CD4-positive, CD25-positive, alpha-beta regulatory T cell (primary cell): ENCODE results near the gene ASAP2. TPM values are rescaled to one million over a fixed set of nuclear protein-coding genes. Genes with fewer than 3 reads are reported as not detected.
A peak's percentile ranks its signal among the peaks of the same experiment; 100 is the strongest.

Experiments
- ATAC-seq, 2 donors: fragments of 150-1000 bp; cut with Tn5 transposase; one replicate each; pipeline ENCODE4 v1.10.0; 2021; ENCODE audit warnings: low read depth in 2 of 2, moderate number of reproducible peaks in 2 of 2, moderate library complexity in 1 of 2
- DNase-seq, 3 donors: peaks; one replicate each; pipeline versions ENCODE4 v3.0.0 to v3.0.0-alpha.2; 2012 to 2022; ENCODE audit warnings: mixed read lengths in 1 of 3
- H3K27ac ChIP-seq: one replicate; pipeline ENCODE4 v1.7.0; 2013; ENCODE audit warnings: mild to moderate bottlenecking, low read length; ENCODE audit not compliant: insufficient read depth, poor library complexity, severe bottlenecking
- H3K27me3 ChIP-seq: one replicate; pipeline ENCODE4 v1.7.0; 2013; ENCODE audit warnings: low read length; ENCODE audit not compliant: control insufficient read depth, insufficient read depth
- H3K36me3 ChIP-seq: one replicate; pipeline ENCODE4 v1.7.0; 2013; ENCODE audit warnings: mild to moderate bottlenecking, low read length, moderate library complexity; ENCODE audit not compliant: control insufficient read depth, insufficient read depth
- H3K4me1 ChIP-seq: 2 replicates; pipeline ENCODE4 v1.7.0; 2013; ENCODE audit warnings: mild to moderate bottlenecking, low read length; ENCODE audit not compliant: insufficient read depth, control insufficient read depth, poor library complexity, severe bottlenecking
- H3K4me3 ChIP-seq: one replicate; pipeline ENCODE4 v1.7.0; 2013; ENCODE audit warnings: low read depth, mild to moderate bottlenecking, low read length, moderate library complexity
- H3K9me3 ChIP-seq, 2 experiments: 1 replicate in 1 of 2; 2 replicates in 1 of 2; pipeline ENCODE4 v1.7.0; 2013; ENCODE audit warnings: low read length in 2 of 2, mild to moderate bottlenecking in 1 of 2, moderate library complexity in 1 of 2; ENCODE audit not compliant: control insufficient read depth in 2 of 2
- H3K27ac Mint-ChIP-seq, 3 donors: one replicate each; pipeline ENCODE4 v1.8.0; 2020 to 2022; ENCODE audit warnings: mild to moderate bottlenecking in 3 of 3, mixed read lengths in 3 of 3, moderate library complexity in 2 of 3
- H3K27me3 Mint-ChIP-seq: one replicate; pipeline ENCODE4 v1.8.0; 2022; ENCODE audit warnings: mild to moderate bottlenecking, mixed read lengths
- H3K36me3 Mint-ChIP-seq: one replicate; pipeline ENCODE4 v1.8.0; 2020; ENCODE audit warnings: mixed read lengths
- H3K4me1 Mint-ChIP-seq, 4 donors: one replicate each; pipeline ENCODE4 v1.8.0; 2020 to 2022; ENCODE audit warnings: mixed read lengths in 4 of 4, mild to moderate bottlenecking in 1 of 4
- H3K4me3 Mint-ChIP-seq, 4 donors: one replicate each; pipeline ENCODE4 v1.8.0; 2020 to 2022; ENCODE audit warnings: mild to moderate bottlenecking in 4 of 4, mixed read lengths in 4 of 4, moderate library complexity in 3 of 4
- H3K9me3 Mint-ChIP-seq, 7 donors: one replicate each; pipeline ENCODE4 v1.8.0; 2020 to 2022; ENCODE audit warnings: mixed read lengths in 7 of 7, mild to moderate bottlenecking in 3 of 7, moderate library complexity in 2 of 7
- polyA plus RNA-seq, 4 donors: library from polyadenylated mRNA; unstranded; fragments of 300-500 nt; fragmentation: Illumina TruSeq; gene quantifications; one replicate each; pipeline ENCODE4 v1.2.3, GENCODE V29; 2021
- total RNA-seq: library from RNA; stranded (reverse); gene quantifications from one replicate; pipeline ENCODE4 v1.2.3, GENCODE V29; 2022

Gene ASAP2
- total and polyA plus RNA-seq, 5 donors from 2014 or later: 1.5 TPM; not detected in 4

DNA sequence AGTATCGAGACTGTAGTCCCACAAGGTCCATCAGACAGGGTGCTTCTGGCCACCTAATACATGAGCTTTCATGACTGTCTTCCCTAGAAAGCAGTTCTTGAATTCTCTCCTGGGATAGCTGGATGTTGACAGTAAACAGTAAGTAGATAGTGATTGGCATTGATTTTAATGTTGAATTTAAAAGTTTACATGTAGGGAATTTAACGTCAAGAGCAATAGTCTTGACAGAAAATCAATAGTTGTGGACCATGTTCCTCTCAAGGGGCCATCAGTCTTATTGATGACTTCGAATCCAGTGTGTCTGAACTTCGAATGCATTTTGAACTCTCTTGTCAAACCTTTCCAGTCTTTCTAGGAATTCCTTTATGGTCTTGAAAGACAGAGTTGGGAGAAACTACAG, 152.9 kb downstream of the ASAP2 start:
- H3K9me3 ChIP-seq: no peaks in the 10 kb centered on the region
- peaks cover 54% of the 10 kb centered on the region for H3K27me3 Mint-ChIP-seq
- H3K9me3 Mint-ChIP-seq: no peaks in the 10 kb centered on the region
- H3K4me1 Mint-ChIP-seq: no peaks in the 10 kb centered on the region
- no peaks in the 10 kb centered on the region for H3K36me3 ChIP-seq
- H3K36me3 Mint-ChIP-seq: no peaks in the 10 kb centered on the region
- no peak overlapping the region for H3K27ac Mint-ChIP-seq
- DNase-seq (no peak), ATAC-seq (no peak)
- no peak overlapping the region for H3K4me3 ChIP-seq
- no peak overlapping the region for H3K4me3 Mint-ChIP-seq
- H3K4me1 ChIP-seq: no peaks in the 10 kb centered on the region
- no peak overlapping the region for H3K27ac ChIP-seq
- H3K27me3 ChIP-seq: peaks cover 21% of the 10 kb centered on the region

DNA sequence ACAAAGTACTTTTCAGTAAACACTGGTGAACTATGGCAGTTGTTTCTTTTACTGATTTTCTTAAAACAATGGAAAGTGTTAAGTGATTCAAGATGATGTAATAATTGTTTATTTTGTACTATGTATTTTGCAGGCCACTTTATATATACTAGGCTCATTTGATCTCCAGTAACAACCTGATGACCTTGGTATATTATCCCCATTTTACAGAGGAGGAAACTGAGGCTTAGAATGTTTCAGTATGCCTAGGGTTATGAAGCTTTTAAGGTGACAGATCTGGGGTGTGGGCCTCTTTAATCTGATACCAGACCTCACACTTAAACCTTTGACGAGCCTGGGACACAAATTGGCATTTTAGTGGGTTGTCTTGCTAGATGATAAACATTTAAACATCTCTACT, 153.5 kb downstream of the ASAP2 start:
- DNase-seq (no peak), ATAC-seq (no peak)
- Mint-ChIP-seq H3K36me3 (no peaks in the 10 kb centered on the region), H3K27ac (no peak overlapping the region), H3K4me3 (no peak overlapping the region), H3K9me3 (no peaks in the 10 kb centered on the region), H3K4me1 (no peaks in the 10 kb centered on the region), H3K27me3 (peaks cover 52% of the 10 kb centered on the region)
- Histone ChIP-seq H3K27ac (no peak overlapping the region), H3K27me3 (peaks cover 19% of the 10 kb centered on the region), H3K4me1 (no peaks in the 10 kb centered on the region), H3K4me3 (no peak overlapping the region), H3K36me3 (no peaks in the 10 kb centered on the region), H3K9me3 (no peaks in the 10 kb centered on the region)

DNA sequence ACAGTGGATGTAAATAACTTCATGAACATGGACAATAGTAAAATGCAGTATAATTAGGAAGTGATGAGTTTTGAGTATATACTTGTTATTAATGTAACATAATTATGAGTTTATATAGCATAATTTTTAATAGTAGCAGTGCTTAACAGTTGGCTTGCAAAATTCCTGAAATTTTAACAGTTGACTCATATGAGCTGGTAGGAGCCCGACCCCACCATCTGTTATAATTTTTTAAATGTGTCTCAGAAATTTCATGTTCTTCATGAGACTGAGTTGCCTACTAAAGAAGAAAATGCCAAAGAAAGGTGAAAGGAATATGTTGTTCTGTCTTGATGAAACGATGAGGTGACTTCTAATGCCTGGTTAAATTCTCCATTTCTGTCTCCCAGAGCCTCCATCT, 154.1 kb downstream of the ASAP2 start:
- Histone ChIP-seq H3K4me1 (no peaks in the 10 kb centered on the region), H3K27ac (no peak overlapping the region), H3K27me3 (peaks cover 18% of the 10 kb centered on the region), H3K36me3 (no peaks in the 10 kb centered on the region), H3K9me3 (no peaks in the 10 kb centered on the region), H3K4me3 (no peak overlapping the region)
- Mint-ChIP-seq H3K9me3 (no peaks in the 10 kb centered on the region), H3K36me3 (no peaks in the 10 kb centered on the region), H3K4me1 (no peaks in the 10 kb centered on the region), H3K27me3 (peaks cover 52% of the 10 kb centered on the region), H3K27ac (peak overlapping the region in 1 of 3 donors; percentile 33), H3K4me3 (no peak overlapping the region)
- no peak for DNase-seq
- ATAC-seq: no peak

DNA sequence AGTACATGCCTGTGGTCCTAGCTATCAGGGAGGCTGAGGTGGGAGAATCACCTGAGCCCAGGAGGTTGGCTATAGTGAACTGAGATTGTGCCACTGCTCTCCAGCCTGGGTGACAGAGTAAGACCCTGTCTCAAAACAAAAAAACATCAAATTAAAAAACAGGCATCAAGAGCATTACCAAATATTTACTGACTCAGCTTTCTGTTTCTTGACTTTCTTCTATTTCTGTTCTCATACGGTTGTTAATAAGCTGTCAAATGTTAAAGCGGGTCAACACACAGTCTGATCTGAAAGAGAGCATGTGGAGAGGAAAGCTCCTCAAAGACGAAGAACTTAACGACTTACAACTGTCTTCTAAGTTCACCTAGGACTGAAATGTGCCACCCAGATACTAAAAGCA, 157.8 kb downstream of the ASAP2 start:
- Histone ChIP-seq H3K27me3 (peaks cover 3% of the 10 kb centered on the region), H3K4me3 (no peak overlapping the region), H3K36me3 (no peaks in the 10 kb centered on the region), H3K4me1 (no peaks in the 10 kb centered on the region), H3K27ac (no peak overlapping the region), H3K9me3 (no peaks in the 10 kb centered on the region)
- Mint-ChIP-seq H3K27ac (no peak overlapping the region), H3K36me3 (no peaks in the 10 kb centered on the region), H3K4me1 (no peaks in the 10 kb centered on the region), H3K27me3 (peaks cover 33% of the 10 kb centered on the region), H3K4me3 (no peak overlapping the region), H3K9me3 (no peaks in the 10 kb centered on the region)
- no peak for DNase-seq
- ATAC-seq: no peak

DNA sequence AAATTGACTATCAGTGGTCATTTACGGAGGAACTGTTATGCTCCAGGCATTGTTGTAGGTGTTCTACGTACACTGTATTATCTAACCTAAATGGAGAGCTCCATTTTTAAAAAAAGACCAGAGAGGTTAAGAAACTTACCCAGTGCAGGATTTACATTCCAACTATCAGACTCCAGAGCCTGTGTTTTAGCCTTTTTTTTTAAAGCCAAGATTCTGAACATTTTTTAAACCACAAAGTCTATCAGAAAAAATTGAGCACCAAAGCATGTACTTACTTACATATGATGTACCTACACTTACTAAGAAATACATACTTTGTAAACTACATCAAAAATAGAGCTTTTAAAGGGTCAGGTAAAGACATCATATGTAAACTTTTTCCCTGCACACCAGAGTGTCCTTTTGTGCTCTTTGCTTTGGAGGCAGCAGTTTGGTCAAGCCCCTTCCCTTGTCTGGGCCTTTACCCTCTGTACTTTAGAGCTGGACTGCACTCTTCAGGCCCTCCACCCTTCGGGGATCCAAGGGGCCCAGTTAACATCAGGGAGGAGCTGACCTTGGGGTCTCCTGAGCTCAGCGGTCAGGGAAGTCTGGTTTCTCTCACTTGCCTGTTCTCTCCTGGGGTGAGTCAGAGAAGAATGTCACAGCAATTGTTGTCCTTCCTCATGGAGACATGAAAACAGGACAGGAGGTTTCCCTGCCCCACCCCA, 158.3 kb downstream of the ASAP2 start:
- H3K36me3 Mint-ChIP-seq: no peaks in the 10 kb centered on the region
- H3K27ac ChIP-seq: no peak overlapping the region
- H3K9me3 ChIP-seq: no peaks in the 10 kb centered on the region
- H3K27me3 ChIP-seq: no peaks in the 10 kb centered on the region
- H3K36me3 ChIP-seq: no peaks in the 10 kb centered on the region
- no peak overlapping the region for H3K27ac Mint-ChIP-seq
- no peak overlapping the region for H3K4me3 Mint-ChIP-seq
- H3K4me1 Mint-ChIP-seq: no peaks in the 10 kb centered on the region
- H3K27me3 Mint-ChIP-seq: peaks cover 28% of the 10 kb centered on the region
- H3K4me1 ChIP-seq: no peaks in the 10 kb centered on the region
- ATAC-seq (no peak), DNase-seq (no peak)
- H3K4me3 ChIP-seq: no peak overlapping the region
- H3K9me3 Mint-ChIP-seq: no peaks in the 10 kb centered on the region

DNA sequence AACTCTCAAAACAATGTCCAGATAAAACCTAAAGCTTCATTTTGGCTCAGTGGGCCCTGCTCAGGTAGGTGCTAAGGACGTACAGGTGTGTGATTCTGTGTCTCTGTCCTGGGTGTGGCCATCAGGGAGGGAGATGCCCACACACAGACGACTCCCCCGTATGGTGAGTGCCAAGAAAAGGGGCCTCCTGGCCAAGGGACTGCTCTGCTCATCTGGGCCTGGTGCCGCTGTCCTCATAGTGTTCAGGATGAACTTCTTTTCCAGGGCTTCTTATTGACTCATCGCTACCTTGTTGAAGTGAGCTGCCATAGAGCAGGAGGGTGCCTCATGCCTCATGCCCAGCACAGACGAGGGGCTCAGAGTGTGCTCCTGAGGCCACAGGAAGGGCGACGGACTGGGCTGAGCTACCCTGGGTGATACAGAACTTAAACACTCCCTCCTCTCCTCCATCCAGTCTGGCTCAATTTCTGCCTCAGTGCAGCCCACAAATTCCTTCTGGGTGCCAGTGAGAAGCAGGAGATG, 158.9 kb downstream of the ASAP2 start:
- Mint-ChIP-seq H3K36me3 (no peaks in the 10 kb centered on the region), H3K27me3 (peaks cover 27% of the 10 kb centered on the region), H3K9me3 (no peaks in the 10 kb centered on the region), H3K27ac (no peak overlapping the region), H3K4me1 (no peaks in the 10 kb centered on the region), H3K4me3 (no peak overlapping the region)
- H3K4me1 ChIP-seq: no peaks in the 10 kb centered on the region
- no peaks in the 10 kb centered on the region for H3K27me3 ChIP-seq
- H3K4me3 ChIP-seq: no peak overlapping the region
- ATAC-seq (no peak), DNase-seq (no peak)
- no peak overlapping the region for H3K27ac ChIP-seq
- no peaks in the 10 kb centered on the region for H3K36me3 ChIP-seq
- H3K9me3 ChIP-seq: no peaks in the 10 kb centered on the region

DNA sequence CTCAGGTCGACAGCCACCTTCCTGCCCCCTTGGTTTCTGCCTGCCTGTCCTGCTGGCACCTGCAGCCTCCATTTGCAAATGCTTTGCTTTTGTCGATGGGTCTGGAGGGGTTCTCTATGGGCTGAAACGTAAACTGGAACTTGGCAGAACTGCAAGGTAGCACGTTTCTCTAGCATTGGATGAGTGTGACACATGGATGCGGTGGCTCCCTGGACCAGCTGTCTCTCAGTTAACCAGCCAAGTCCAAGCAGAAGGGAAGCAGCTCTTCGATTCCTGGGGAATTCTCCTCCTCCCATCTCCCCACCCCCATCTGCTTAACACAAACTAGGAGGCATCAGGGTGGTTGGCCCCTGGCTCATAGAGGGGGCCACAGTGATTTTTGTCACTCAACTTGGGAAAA, 159.4 kb downstream of the ASAP2 start:
- Mint-ChIP-seq H3K4me3 (no peak overlapping the region), H3K27me3 (peaks cover 27% of the 10 kb centered on the region), H3K9me3 (no peaks in the 10 kb centered on the region), H3K4me1 (no peaks in the 10 kb centered on the region), H3K36me3 (no peaks in the 10 kb centered on the region), H3K27ac (no peak overlapping the region)
- Histone ChIP-seq H3K9me3 (no peaks in the 10 kb centered on the region), H3K4me1 (no peaks in the 10 kb centered on the region), H3K4me3 (no peak overlapping the region), H3K27ac (no peak overlapping the region), H3K27me3 (no peaks in the 10 kb centered on the region), H3K36me3 (no peaks in the 10 kb centered on the region)
- DNase-seq (no peak), ATAC-seq (no peak)

DNA sequence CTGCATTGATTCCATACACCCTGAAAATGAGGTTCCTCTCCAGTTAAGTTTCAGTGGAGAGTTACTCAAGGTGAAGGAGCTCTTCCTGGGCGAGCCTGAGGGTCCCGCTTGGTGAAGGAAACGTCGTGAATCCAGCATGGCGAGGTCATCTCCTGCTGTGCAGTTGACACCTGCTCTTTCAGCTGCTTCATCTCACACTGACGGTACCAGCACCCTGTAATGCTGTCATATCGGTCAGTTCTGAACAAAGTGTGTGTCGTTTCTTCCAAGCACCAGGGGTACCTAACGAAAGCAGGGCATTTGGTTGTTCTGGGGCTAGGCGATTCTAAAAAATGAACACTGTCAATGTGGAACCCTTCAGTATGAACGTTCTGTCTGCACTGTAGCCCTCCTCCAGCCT, 164.1 kb downstream of the ASAP2 start:
- no peaks in the 10 kb centered on the region for H3K4me1 Mint-ChIP-seq
- no peaks in the 10 kb centered on the region for H3K4me1 ChIP-seq
- H3K4me3 ChIP-seq: no peak overlapping the region
- ATAC-seq (no peak), DNase-seq (no peak)
- no peak overlapping the region for H3K27ac ChIP-seq
- H3K4me3 Mint-ChIP-seq: no peak overlapping the region
- peak overlapping the region in 1 of 3 donors; percentile 48 for H3K27ac Mint-ChIP-seq
- H3K27me3 Mint-ChIP-seq: peaks cover 23% of the 10 kb centered on the region
- H3K9me3 Mint-ChIP-seq: peaks cover 0 to 1% (median 0%) of the 10 kb centered on the region in 7 donors
- no peaks in the 10 kb centered on the region for H3K27me3 ChIP-seq
- H3K36me3 Mint-ChIP-seq: no peaks in the 10 kb centered on the region
- H3K9me3 ChIP-seq: no peaks in the 10 kb centered on the region
- no peaks in the 10 kb centered on the region for H3K36me3 ChIP-seq
